Measurements from ENCODE around the gene LHFPL3.

LHFPL3 gene

GRCh38 chr7:104388222-104388621 lies 59.8 kb downstream of the LHFPL3 start:
- DNase-seq (ENCODE audit: extremely low read depth, low read depth) = no peak
- no peak overlapping the region for H3K4me3 ChIP-seq (replicated peaks; ENCODE audit: low read depth, low read length)
- TF ChIP-seq CTCF (IDR thresholded peaks at IDR 0.05; ENCODE audit: low read depth, low read length, missing control alignments) = no peak

DNA sequence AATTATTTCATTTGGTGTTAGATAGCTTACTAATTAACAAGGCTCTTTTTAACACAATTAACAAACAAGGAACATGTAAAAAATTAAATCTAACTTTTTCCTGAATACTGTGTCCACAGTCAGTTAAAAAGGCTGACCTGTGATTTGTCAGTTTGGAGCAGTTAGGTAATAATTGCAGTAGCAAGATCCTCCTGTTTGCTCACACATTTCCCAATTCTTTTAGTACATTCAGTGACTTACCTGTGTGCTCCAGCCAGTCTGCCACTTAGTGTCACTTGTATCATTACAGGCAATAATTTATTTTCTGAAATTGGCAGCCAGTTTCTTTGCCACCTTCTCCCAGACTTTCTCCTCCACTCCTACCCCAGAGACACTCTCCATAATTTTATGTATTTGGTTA lies 66.8 kb downstream of the LHFPL3 start:
- H3K4me3 ChIP-seq (replicated peaks; ENCODE audit: low read depth, low read length) = no peak overlapping the region
- no peak for TF ChIP-seq CTCF (IDR thresholded peaks at IDR 0.05; ENCODE audit: low read depth, low read length, missing control alignments)
- DNase-seq (ENCODE audit: extremely low read depth, low read depth) = no peak

DNA sequence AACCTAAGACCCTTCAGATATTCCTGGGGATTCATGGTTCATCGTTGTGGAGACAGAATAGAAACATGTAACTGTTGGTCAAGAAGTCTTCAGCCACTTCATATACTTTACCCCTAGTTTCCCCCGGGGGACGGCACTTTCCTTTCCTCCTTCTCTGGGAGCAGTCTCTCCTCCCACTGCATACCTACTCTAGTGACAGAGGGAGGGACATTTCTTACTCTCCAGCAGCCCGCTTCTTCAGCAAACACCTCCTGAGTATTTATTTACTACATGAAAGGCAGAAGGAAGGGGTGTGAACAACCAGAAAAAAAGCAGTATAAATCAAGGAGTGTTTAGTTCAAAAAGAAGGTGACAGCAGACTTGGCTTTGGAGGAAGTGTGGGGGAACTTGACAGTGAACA lies 69.0 kb downstream of the LHFPL3 start:
- TF ChIP-seq CTCF (IDR thresholded peaks at IDR 0.05; ENCODE audit: low read depth, low read length, missing control alignments) = no peak
- DNase-seq (ENCODE audit: extremely low read depth, low read depth) = no peak
- no peak overlapping the region for H3K4me3 ChIP-seq (replicated peaks; ENCODE audit: low read depth, low read length)

GRCh38 chr7:104408371-104408770 lies 80.0 kb downstream of the LHFPL3 start:
- DNase-seq (ENCODE audit: extremely low read depth, low read depth) = no peak
- no peak for TF ChIP-seq CTCF (IDR thresholded peaks at IDR 0.05; ENCODE audit: low read depth, low read length, missing control alignments)

DNA sequence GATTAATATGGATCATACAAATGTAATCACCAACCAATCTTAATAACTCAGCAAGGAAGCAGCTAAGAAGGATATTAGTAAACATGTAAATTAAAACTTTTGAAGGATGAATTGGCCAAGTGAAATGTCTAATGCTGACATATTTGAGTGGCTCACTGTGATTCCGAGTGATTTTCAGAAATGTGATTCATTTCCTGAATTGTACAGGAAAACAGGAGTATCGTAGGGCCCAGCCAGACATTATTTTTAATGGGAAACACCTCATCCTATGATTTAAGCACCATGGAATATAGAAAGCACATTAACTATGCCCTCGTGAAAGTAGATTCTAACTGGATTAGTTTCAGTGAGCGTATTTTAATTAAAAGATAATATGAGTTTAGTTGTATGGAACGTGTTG lies 82.3 kb downstream of the LHFPL3 start:
- TF ChIP-seq CTCF (IDR thresholded peaks at IDR 0.05; ENCODE audit: low read depth, low read length, missing control alignments) = no peak
- no peak for DNase-seq (ENCODE audit: extremely low read depth, low read depth)
- no peak overlapping the region for H3K4me3 ChIP-seq (replicated peaks; ENCODE audit: low read depth, low read length)

More at GRCh38 chr7:104408371-104408770, 80.0 kb downstream of the LHFPL3 start:
- no peak overlapping the region for H3K4me3 ChIP-seq (replicated peaks; ENCODE audit: low read depth, low read length)

DNA sequence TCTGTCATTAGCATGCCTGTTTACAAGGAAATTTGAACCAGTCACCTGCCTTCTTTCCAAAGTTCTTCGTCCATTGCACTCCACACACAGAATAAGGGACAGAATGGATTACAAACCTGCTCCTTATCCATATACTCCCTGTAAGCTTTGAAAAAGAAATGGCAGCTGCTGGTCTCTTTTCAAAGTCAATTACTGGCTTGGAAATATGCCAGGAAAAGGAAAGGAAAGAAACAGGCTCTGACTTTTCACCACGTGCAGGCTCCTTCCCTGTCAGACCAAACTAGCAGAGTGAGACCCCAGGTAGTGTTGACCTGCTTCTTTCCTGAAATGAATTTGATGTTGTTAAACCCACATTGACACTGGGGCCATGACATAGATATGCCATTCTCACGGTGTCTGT lies 84.5 kb downstream of the LHFPL3 start:
- no peak overlapping the region for H3K4me3 ChIP-seq (replicated peaks; ENCODE audit: low read depth, low read length)
- TF ChIP-seq CTCF (IDR thresholded peaks at IDR 0.05; ENCODE audit: low read depth, low read length, missing control alignments) = no peak
- DNase-seq (ENCODE audit: extremely low read depth, low read depth) = no peak

DNA sequence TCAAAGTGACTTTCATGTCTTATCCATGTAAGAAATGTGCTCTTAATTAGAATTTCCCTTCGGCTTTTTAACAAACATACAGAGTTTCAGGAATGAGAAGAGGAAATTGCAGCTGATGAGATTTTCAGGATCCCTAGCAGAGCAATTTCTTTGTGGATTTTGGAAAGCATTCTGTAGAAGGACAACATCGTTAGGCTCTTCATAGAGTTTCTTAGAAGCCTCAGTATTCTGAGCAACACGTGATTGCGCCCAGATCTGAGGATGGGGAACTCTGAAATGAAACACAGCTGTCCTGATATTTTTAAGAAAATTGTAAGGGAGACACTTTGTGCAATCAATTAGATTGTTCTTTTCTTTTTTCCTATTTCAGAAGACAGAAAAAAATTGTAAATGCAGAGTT lies 85.8 kb downstream of the LHFPL3 start:
- H3K4me3 ChIP-seq (replicated peaks; ENCODE audit: low read depth, low read length) = no peak overlapping the region
- no peak for DNase-seq (ENCODE audit: extremely low read depth, low read depth)
- no peak for TF ChIP-seq CTCF (IDR thresholded peaks at IDR 0.05; ENCODE audit: low read depth, low read length, missing control alignments)

All from HFF-Myc (cell line).